NCI-H510A (cell line): ENCODE results near the gene CFAP77.
"Not testable (repeated sequence)": the region's sequence is repeated elsewhere in the genome, so short reads cannot be mapped to it uniquely, and the experiment has no call there.

ENCODE experiments used
- DNase-seq: peaks from one replicate; lab custom pipeline; 2025; lab: John Stamatoyannopoulos, UW

CFAP77 gene

DNA sequence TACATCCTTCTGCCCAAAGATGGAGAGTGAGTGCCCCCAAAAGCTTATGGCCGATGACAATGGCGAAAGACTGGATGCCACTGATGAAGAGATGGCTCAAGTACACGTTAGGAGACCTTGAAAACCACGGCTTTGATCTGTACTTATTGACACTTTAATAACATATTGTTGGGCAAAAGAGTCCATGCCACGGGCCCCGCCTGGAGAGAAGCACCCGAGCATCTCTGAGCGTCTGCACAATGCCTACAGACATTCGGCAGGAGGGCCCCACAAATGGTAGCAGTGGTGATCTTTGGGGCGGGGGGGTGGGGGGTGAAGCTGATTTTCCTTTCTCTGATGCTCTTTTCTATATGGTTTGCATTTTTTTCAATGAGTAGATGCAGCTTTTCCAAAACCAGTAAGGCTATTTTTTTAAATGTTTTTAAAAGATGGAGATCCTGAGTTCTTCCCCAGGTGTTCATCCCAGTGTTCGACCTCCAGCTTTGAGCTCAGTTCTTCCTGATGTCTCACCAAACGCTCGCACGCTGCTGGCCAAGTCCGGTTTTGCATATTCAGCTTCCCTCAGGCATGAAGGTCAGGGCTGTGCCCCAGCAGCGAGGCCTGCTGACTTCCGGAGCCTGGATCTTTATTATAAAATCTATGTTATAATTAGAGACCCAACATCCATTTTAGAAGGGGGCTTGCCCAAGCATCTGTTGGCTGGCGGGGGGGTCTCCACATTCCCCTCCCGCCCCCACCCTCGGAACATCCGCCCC is 138.1 kb downstream of the CFAP77 start:
- DNase-seq: no peak

DNA sequence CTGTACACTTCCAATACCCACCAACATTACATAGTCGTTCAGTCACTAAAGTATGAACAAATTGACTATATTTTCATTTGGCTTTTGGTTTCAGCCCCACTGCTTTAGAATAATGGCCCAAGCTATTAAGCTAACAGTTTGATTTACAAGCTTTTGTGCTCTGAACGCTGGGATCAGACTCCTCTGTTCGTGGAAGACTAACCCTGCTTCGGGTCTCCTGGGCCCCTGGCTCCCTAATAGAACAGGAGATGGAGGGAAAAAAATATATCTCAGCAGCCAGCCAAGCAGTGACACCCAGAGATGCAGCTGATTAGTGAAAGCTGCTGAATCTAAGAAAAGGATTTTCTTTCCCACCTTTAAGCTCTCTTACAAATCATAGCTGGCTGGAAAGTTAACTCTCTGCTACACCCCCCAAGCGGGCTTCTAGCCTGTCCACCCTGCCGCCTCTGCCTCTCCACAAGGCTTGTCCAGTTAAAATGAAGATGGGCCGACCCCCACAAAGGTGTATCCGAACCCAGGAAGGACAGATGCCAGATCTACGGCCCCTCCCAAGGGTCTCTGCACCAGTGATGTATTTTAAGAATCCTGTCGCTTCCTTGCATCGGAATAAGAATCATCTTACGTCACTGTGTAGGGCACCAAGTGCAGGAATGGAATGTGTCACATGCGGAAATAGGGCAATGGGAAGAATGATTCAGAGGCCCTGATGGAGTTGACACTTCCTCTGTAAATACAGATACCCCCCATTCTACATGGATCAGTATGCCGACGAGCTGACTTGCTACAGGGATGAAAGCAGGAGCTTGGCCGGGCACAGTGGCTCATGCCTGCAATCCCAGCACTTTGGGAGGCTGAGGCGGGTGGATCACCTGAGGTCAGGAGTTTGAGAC is 139.0 kb downstream of the CFAP77 start:
- no peak for DNase-seq

DNA sequence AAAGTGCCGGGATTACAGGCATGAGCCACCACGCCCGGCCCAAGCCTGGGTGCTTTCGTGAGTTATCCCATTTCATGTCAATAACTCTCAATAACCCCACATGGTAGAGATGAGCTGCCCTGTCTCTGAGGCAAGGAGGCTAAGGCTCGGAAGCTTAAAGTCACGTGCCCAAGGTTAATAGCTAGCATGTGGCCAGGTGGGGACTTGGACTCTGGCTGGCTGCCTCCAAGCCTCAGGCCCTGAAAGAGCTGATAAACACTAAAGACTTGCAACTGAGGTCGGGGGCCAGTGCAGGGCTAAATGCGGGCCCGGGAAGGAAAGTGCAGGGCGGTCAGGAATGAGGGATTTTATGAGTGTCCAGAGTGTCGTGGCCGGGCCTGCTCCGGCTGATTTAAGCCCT is 141.5 kb downstream of the CFAP77 start:
- DNase-seq: no peak

DNA sequence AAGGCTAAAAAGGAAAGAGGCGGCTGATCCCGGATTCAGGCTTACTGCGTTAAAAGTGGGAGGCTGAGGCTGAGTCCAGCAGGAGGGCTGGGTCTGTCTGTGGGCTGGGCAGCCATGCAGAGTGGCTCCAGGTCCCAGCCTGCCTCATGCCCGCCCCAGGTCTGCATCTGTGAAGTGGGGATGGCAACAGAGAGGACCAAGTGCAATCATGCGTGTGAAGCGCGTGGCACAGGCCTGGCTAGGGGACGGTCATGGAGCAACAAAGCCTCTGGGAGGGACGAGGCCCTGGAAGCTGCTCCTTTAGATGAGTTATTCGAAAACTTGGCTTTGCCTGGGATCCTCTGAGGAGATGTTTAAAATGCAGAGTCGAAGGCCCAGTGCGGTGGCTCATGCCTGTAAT is 142.0 kb downstream of the CFAP77 start:
- DNase-seq: no peak

DNA sequence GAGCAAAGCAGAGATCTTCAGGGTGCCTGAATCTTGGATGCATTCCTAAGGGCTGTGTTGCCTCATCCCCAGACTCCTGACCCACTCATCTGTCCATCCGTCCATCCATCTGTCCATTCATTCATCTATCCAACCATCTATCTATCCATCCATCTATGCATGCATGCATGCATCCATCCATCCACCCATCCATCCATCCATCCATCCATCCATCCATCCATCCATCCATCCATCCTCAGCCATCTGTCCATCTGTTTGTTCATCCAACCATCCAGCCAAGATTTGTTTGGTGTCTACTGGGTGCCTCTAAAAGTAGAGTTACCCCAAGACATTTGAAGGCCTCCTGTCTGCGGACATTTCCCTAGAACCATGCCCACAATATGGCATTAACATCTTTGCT is 144.7 kb downstream of the CFAP77 start:
- DNase-seq: no peak

DNA sequence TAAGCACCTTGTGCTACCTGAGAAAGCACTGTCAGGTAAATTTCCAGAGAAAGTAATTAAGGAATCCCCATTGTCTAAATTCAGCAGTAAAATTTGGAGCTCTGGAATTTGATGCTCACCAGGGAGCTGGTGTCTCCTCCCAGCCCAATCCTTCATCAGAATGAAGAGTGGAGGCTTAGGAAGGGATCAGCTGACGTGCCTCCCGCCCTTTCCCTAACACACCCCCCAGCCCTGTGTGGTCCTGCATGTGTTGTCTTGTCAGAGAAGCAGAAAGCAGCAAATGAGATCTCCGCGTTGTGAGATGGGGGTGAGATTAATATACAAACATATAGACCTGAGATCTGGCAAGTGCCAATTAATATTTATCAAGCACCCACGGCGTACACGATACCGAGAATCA is 145.5 kb downstream of the CFAP77 start:
- no peak for DNase-seq

DNA sequence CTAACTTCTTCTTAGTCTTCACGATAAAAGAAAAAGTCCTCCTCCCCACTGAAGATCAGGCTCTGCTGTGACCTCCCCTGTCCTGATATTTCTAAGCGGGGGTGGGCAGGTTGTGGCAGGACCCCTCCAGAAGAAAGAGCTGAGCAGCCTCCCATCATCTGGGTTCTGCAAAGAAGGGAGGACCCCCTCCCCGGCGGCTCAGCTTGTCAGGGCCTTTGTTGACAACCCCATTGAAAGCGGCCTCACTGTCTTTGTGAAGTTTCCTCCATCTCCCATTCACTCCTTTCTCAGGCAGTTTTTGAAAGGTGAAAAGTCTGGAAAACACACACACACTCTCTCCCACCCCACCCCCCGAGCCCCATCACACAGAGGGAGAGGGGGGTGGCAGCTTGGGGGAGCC is 146.2 kb downstream of the CFAP77 start:
- no peak for DNase-seq

DNA sequence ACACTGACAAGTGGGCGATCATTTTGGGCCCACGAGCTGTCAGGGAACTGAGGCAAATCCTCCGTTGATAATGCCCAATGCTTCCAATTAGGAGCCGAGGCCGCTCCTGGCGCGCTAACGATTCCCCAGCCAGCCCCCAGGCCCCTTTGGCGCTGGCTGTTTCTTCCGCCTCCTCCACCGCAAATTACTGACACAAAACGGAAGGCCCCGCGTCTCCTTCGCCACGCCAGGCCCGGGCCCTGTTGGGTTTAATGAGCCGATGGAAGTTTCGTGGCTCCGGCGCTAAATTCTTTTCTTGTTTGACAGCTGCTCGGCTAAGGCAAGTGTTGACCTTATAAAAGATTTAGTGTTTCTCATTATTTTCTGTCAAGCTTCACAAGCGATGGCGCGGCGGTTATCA is 146.7 kb downstream of the CFAP77 start:
- DNase-seq: no peak

DNA sequence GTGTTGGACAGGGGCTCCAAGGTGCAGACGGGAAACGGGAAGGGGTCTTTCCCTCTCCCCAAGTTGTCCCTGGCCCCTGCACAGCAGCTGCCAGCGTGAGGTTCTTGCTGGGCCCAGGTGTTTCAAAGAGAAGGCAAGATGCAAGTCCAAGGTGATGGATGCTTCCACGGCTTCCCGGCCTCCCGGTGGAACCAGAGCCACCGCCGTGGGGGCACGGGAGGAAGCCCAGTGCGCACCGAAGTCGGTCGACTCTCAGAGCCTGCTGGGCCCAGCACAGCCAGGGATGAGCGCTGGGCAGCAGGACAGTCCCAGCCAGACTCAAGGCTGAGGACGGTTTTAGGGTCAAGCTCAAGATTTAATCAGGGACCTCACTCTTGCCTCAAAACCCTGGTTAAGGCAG is 147.1 kb downstream of the CFAP77 start:
- no peak for DNase-seq

DNA sequence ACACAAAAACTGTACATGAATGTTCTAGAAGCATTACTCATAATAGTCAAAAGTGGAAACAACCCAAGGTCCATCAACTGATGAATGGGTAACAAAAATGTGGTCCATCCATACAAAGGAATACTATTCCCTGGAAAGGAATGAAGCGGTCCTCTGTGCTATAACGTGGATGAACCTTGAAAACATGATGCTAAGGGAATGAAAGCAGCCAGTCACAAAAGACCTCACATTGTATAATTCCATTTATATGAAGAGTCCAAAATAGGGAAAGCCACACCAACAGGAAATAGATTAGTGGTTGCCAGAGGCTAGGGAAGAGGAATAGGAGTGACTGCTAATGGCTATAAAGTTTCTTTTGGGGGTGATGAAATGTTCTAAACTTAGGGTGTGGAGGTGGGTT is 149.7 kb downstream of the CFAP77 start:
- DNase-seq: no peak

DNA sequence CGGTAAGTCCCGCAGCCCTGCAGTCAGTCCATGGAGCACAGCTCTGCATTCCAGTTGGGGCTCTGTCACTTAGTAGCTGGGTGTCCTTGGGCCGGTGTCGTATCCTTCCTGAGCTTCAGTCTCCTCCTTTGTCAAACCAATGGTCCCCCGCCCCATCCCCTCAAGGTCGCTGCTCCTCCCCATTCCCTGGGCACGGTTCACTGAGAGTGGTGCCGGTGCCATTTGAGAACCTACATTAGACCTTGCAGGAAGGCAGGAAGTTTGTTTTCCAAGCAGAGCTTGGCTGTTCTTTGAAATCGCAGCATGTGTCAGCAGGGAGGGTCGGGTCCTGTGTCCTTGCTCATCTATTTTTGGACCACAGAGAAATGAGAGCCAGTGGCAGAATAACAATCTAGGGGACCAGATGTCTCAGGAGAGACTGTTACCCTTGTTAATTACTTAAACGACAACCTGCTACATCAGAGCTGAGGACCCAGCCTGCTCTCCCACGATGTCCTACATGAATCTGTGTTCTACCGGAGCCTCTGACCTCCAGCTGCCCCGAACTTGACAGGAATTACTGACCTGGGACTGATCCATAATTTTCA is 150.7 kb downstream of the CFAP77 start:
- peak; percentile 37 for DNase-seq

DNA sequence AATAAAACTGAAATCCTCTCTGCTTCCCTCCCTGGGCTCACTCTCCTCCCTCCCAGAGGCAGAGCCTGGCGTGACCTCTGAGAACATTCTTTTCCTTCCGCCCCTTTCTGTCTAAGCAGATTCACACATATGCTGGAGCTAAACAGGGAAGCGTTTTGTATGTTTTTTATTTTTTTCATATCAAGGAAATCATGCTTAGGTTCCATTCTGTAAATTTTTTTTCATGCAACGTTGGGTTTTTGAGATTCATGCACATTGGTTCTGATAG is 152.2 kb downstream of the CFAP77 start:
- DNase-seq: no peak

DNA sequence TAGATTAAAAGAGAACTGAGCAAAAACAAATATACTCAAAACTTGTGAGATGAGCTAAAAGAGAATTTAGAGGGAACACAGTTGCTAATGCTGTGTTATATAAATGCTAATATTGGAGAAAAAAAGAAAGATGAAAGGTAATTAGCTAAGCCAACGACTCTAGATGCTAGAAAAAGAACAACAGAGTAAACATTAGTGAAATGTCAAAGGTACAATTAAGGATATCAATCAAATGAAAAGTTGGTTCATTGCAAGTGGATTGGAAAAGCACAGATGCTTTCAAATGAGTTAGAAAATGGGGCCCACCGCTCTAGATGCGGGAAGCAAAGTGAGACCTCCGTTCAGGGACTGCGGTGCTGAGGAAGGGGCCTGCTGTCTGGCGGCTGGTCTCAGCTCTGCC is 154.5 kb downstream of the CFAP77 start:
- no peak for DNase-seq

DNA sequence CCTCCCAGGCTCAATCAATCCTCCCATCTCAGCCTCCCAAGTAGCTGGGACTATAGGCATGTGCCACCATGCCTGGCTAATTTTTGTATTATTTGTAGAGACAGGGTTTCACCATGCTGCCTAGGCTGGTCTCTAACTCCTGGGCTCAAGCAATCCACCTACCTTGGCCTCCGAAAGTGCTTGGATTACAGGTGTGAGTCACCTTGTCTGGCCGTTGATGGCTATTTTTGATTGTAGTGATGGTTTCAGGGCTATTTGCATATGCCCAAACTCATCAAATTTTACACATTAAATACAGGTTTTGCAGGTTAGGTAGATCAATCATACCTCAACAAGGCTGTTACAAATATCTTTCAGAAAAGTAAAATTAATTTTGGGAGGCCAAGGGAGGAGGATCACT is 158.8 kb downstream of the CFAP77 start:
- DNase-seq: not testable (repeated sequence)

DNA sequence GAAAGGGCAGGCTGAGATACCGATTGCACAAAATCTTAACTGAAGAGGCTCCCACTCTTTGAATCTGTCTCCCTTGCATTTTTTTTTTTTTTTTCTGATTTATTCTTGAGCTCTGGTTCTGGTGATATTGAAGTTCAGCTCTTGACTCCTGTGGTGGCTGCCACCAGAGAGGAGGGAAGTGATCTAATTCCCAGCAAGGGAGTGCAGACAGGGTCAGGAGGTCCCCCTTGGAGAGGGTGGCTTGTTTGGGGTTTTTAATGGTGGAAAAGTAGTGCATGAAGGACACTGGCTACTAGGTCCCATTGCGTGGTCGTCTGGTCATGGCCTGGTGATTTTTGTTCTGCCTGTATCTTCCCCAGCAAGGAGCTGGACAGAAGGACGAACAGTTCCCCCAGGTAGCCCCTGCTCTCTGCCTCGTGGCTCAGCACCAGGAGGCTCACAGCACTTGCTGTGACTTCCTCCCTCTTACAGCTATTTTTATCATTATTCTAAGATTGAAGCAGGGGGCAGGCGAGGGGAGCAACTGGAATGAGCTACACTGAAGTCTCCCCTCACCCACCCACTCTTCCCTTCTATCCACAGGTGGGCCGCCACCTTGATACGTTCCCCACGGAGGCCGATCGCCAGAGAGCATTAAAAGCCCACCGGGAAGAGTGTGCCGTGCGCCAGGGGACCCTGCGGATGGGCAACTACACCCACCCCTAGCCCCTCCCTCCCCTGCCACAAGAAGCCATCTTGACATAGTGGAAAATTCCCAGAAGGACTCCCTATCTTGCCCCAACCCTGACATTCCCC is 162.0 kb downstream of the CFAP77 start:
- DNase-seq: no peak

DNA sequence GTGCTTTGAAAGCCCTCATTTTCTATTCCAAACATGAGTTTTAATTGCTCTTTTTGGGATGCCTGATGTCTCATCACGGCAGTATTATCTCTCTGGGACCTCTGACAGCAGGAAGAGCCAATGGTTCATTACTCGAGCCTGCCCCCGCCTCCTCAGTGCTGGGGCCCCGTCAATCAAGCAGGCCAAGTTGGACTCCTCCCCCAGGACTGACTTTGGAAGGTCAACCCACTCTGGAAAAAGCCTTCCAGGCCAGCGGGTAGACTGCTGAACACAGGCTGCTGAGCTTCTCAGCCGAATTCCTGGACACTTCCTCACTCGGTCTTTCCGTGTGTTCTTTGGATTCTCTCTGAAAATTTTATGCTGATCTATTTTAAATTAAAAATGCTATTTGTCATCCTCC is 162.9 kb downstream of the CFAP77 start:
- no peak for DNase-seq

DNA sequence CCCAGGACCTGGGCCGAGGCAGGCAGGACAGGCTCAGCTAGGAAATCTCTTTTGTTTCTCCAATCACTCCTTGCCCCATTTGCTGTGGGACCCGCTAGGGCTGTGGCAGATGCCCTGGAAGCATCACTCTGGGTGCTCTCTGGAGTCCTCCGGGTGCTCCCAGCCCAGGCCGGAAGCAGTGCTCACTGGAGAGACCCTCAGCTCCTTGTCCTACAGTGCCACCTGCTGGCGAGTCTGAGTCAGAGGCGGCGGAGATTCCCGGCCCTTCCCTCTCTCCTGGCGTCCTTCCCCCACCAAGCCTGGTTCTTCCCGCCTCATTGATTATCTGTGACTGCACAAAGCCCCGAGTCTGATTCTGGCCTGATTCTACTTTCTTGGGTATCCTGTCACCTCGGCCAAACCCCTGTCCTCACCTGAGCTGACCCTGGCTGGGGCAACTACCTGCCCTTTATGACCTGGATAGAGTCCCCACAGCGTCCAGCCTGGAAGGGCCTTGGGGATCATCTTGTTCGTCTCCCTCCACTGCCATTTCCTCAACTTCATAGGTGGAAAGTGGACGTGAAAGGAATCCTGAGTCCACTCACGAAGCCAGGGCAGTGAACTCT is 165.1 kb downstream of the CFAP77 start:
- peak; percentile 74 for DNase-seq

DNA sequence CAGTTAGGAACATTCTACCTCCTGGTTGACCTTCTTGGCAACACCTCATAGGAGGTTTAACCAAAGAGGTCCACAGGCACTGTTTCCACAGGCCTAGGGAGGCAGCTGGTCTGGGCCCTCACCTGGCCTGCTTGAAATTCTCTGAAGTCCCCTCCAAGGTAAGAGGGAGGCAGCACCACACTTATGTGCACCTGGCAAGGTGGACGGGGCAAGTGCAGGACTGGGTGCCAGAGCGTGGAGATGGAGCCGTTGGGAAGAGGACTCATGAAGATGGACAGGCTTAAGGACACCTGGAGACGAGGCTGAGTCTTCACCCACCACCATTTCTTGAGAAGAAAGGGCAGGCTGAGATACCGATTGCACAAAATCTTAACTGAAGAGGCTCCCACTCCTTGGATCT is 165.8 kb downstream of the CFAP77 start:
- no peak for DNase-seq

DNA sequence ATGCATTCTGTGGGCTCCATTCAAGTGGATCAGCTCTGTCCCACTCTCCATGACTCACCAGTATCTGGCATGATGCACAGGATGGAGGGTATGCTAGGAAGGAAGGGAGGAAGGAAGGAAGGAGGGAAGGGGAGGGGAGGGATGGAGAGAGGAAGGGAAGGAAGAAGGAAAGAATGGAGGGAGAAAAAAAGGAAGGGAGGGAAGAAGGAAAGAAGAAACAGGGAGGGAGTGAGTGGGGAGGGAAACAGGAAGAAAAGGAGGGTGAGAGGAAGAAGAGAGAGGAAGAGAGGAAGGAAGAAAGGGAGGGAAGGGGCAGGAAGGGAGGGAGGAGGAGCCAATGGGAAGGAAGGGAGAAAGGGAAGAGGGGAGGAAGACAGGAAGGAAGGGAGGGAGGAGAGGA is 167.1 kb downstream of the CFAP77 start:
- no peak for DNase-seq

DNA sequence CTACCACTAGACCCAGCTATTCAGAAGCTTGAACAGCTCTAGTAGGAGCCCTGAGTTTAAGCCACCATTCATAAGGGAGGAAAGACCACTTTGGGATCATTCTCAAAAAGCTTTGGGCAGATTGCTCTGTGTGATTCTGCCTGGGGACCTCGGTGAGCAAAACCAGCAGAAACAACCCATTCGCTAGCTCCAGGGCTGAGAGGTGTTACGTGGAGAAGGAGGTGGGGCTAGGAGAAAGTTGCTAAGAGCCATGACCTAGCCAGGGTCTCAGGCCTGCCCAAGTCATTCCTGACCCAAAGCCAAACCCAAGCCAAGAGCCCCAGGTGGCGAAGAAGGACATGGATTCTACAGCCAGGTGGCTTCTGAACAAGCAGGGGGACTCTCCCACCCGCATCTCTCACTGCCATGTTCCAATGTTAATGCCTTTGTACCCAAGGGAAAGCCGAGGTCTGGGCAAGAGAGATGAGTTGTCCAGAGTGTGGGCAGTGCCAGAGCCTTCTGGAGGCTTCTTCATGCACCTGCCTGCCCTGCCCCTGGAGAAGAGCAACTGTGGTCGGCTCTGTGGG is 168.4 kb downstream of the CFAP77 start:
- DNase-seq: no peak

DNA sequence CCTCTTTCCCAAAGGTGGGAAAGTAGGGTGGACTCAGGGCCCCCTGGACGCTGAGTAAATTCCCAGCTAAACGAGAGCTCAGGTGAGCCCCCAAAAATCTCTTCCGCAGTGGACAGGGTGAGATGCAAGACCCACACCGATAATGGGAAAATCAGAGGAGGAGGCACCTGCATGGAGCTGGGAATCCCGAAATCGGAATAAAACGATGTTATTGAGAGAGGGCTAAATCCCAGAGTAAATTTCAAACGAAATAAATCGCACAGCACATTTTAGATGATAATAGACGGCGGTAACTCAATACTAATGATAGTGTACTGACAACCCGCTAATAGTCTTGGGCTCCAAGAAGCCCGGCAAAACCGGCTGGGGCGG is 169.4 kb downstream of the CFAP77 start:
- DNase-seq: no peak

DNA sequence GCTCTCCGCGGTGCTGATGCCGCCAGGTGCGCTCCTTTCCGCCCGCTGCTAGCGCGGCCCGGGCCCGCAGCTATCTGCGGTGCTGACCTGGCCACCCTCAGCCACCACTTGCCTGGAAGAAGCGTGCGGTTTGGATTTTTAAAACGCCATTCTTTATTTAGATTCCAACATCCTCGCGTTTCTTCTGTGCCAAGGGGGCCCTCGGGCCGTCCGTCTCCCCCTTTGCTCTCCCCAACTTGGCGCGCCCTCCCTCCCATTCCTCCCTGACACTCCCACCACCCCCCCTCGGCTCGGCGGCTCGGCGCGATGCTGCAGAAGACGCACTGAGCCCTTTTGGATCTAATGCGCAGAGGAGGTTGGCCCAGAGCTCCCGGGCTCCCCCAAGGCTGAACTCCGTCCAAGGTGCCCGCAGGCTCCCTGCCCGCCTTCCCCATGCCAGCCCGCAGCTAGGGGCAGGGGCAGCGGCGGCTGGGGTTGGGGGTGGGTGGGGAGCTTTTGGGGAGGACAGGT is 172.3 kb downstream of the CFAP77 start, which contains the start of gene BARHL1:
Gene BARHL1 (plus strand): TSS at position 331 of the 510 bp plus-strand sequence. CDS start 192 bp downstream, outside the sequence.
- no peak for DNase-seq
